Progenitor cell of endocrine pancreas (in vitro differentiated cells): Measurements from ENCODE around the gene MGAM2. TPM values are rescaled to one million over a fixed set of nuclear protein-coding genes. Genes with fewer than 3 reads are reported as not detected.
A peak's percentile ranks its signal among the peaks of the same experiment; 100 is the strongest.

Experiments
- DNase-seq: peaks from one replicate; pipeline ENCODE4 v3.0.0; 2021; ENCODE audit warnings: low spot score; ENCODE audit not compliant: unreplicated experiment
- H3K27ac Mint-ChIP-seq: 2 replicates; pipeline ENCODE4 v1.8.0; 2021; ENCODE audit warnings: mild to moderate bottlenecking, moderate library complexity, mixed read lengths
- H3K27me3 Mint-ChIP-seq: 2 replicates; pipeline ENCODE4 v1.8.0; 2021; ENCODE audit warnings: mixed read lengths
- H3K36me3 Mint-ChIP-seq: 2 replicates; pipeline ENCODE4 v1.8.0; 2022; ENCODE audit warnings: mixed read lengths; ENCODE audit not compliant: insufficient read depth
- H3K4me1 Mint-ChIP-seq: 2 replicates; pipeline ENCODE4 v1.8.0; 2021; ENCODE audit warnings: low read depth, mixed read lengths
- H3K4me3 Mint-ChIP-seq: 2 replicates; pipeline ENCODE4 v1.8.0; 2021; ENCODE audit warnings: low read depth, mild to moderate bottlenecking, moderate library complexity, mixed read lengths
- H3K9me3 Mint-ChIP-seq: 2 replicates; pipeline ENCODE4 v1.8.0; 2021; ENCODE audit warnings: low read depth, mixed read lengths
- CTCF ChIP-seq: fragments of 200-600 bp; sonication (generic); IDR thresholded peaks from one replicate; pipeline ENCODE4 v1.5.0; 2021; ENCODE audit warnings: antibody characterized with exemption, mild to moderate bottlenecking; ENCODE audit not compliant: unreplicated experiment
- total RNA-seq: library from RNA; stranded (reverse); gene quantifications from 2 replicates; pipeline ENCODE4 v1.2.1, GENCODE V29; 2021

The MGAM2 gene
- total RNA-seq, 1 donor from 2014 or later, result 1.2 TPM

- H3K27me3 Mint-ChIP-seq, result no peaks in the 10 kb centered on the region
- peaks cover 14% of the 10 kb centered on the region for H3K4me1 Mint-ChIP-seq
- no peak overlapping the region for H3K27ac Mint-ChIP-seq
- no peaks in the 10 kb centered on the region for H3K36me3 Mint-ChIP-seq
- H3K9me3 Mint-ChIP-seq, result no peaks in the 10 kb centered on the region
- TF ChIP-seq CTCF, result no peak
- no peak for DNase-seq
- H3K4me3 Mint-ChIP-seq, result no peak overlapping the region
Observed at GRCh38 chr7:142133731-142134148, 22.2 kb downstream of the MGAM2 start.

GRCh38 chr7:142134909-142135308 lies 23.4 kb downstream of the MGAM2 start:
- no peak for TF ChIP-seq CTCF
- Mint-ChIP-seq H3K4me1 (peaks cover 25% of the 10 kb centered on the region), H3K27me3 (no peaks in the 10 kb centered on the region), H3K9me3 (no peaks in the 10 kb centered on the region), H3K4me3 (no peak overlapping the region), H3K27ac (no peak overlapping the region), H3K36me3 (no peaks in the 10 kb centered on the region)
- DNase-seq, result no peak

- TF ChIP-seq CTCF, result no peak
- Mint-ChIP-seq H3K36me3 (no peaks in the 10 kb centered on the region), H3K4me3 (no peak overlapping the region), H3K9me3 (no peaks in the 10 kb centered on the region), H3K27ac (peak overlapping the region; percentile 63), H3K27me3 (no peaks in the 10 kb centered on the region), H3K4me1 (peaks cover 30% of the 10 kb centered on the region)
- DNase-seq, result no peak
Observed at GRCh38 chr7:142138996-142139395, 27.5 kb downstream of the MGAM2 start.

- no peaks in the 10 kb centered on the region for H3K27me3 Mint-ChIP-seq
- no peaks in the 10 kb centered on the region for H3K36me3 Mint-ChIP-seq
- no peak for TF ChIP-seq CTCF
- no peaks in the 10 kb centered on the region for H3K9me3 Mint-ChIP-seq
- DNase-seq, result no peak
- no peak overlapping the region for H3K4me3 Mint-ChIP-seq
- peaks cover 31% of the 10 kb centered on the region for H3K4me1 Mint-ChIP-seq
- peak overlapping the region; percentile 63 for H3K27ac Mint-ChIP-seq
Observed at GRCh38 chr7:142139597-142140400, 28.3 kb downstream of the MGAM2 start.

GRCh38 chr7:142140401-142140959 lies 29.0 kb downstream of the MGAM2 start:
- no peak for TF ChIP-seq CTCF
- no peak for DNase-seq
- H3K36me3 Mint-ChIP-seq, result no peaks in the 10 kb centered on the region
- no peaks in the 10 kb centered on the region for H3K9me3 Mint-ChIP-seq
- H3K27ac Mint-ChIP-seq, result peak overlapping the region; percentile 63
- H3K4me3 Mint-ChIP-seq, result no peak overlapping the region
- H3K4me1 Mint-ChIP-seq, result peaks cover 27% of the 10 kb centered on the region
- no peaks in the 10 kb centered on the region for H3K27me3 Mint-ChIP-seq
